Renal pelvis (tissue), 12 donors: ENCODE results near the gene NDUFB8. TPM values are rescaled to one million over a fixed set of nuclear protein-coding genes. Genes with fewer than 3 reads are reported as not detected.
A peak's percentile ranks its signal among the peaks of the same experiment; 100 is the strongest.
"Not testable (repeated sequence)": the region's sequence is repeated elsewhere in the genome, so short reads cannot be mapped to it uniquely, and the experiment has no call there.

Experiments used
- DNase-seq: peaks from one replicate; pipeline ENCODE4 v3.0.0-alpha.2; 2013
- long read RNA-seq, 16 experiments: transcript quantifications; one replicate each; lab custom pipeline, GENCODE V29; 2026
- polyA plus RNA-seq, 3 donors: library from polyadenylated mRNA; unstranded; fragments of 120-200 nt; gene quantifications; one replicate each; pipeline ENCODE4 v1.2.1, GENCODE V29; 2013; ENCODE audit not compliant: insufficient read length in 3 of 3

Gene NDUFB8
- 100 to 1,000 TPM; 187 to 219 (median 199) TPM for polyA plus RNA-seq
- long read RNA-seq, donor 1, transcript NDUFB8-205 (4 exons, 829 nt), result minor isoform, 5 of 395 reads
- long read RNA-seq, donor 1, transcript NDUFB8-201 (5 exons, 671 nt), result major isoform, 170 of 395 reads
- long read RNA-seq, donor 1, transcript NDUFB8-204 (2 exons, 390 nt), result minor isoform, 74 of 395 reads
- long read RNA-seq, donor 1, partial matches to known transcripts, result 138 of 395 reads
- long read RNA-seq, donor 1, other reads (novel, unspliced or antisense), result 0 of 395 reads
- long read RNA-seq, donor 2, transcript NDUFB8-201 (5 exons, 671 nt), result major isoform, 197 of 508 reads
- long read RNA-seq, donor 2, transcript NDUFB8-205 (4 exons, 829 nt), result minor isoform, 15 of 508 reads
- long read RNA-seq, donor 2, transcript NDUFB8-204 (2 exons, 390 nt), result minor isoform, 86 of 508 reads
- long read RNA-seq, donor 2, transcript NDUFB8-207 (3 exons, 602 nt), result minor isoform, 11 of 508 reads
- long read RNA-seq, donor 2, partial matches to known transcripts, result 189 of 508 reads
- long read RNA-seq, donor 2, other reads (novel, unspliced or antisense), result 7 of 508 reads
- long read RNA-seq, donor 3, transcript NDUFB8-205 (4 exons, 829 nt), result minor isoform, 10 of 380 reads
- long read RNA-seq, donor 3, transcript NDUFB8-207 (3 exons, 602 nt), result minor isoform, 5 of 380 reads
- long read RNA-seq, donor 3, transcript NDUFB8-204 (2 exons, 390 nt), result minor isoform, 69 of 380 reads
- long read RNA-seq, donor 3, transcript NDUFB8-201 (5 exons, 671 nt), result major isoform, 168 of 380 reads
- long read RNA-seq, donor 3, partial matches to known transcripts, result 127 of 380 reads
- long read RNA-seq, donor 3, other reads (novel, unspliced or antisense), result 0 of 380 reads
- long read RNA-seq, donor 4, transcript NDUFB8-204 (2 exons, 390 nt), result minor isoform, 77 of 517 reads
- long read RNA-seq, donor 4, transcript NDUFB8-205 (4 exons, 829 nt), result minor isoform, 16 of 517 reads
- long read RNA-seq, donor 4, transcript NDUFB8-201 (5 exons, 671 nt), result major isoform, 203 of 517 reads
- long read RNA-seq, donor 4, transcript NDUFB8-207 (3 exons, 602 nt), result minor isoform, 12 of 517 reads
- long read RNA-seq, donor 4, partial matches to known transcripts, result 206 of 517 reads
- long read RNA-seq, donor 4, other reads (novel, unspliced or antisense), result 0 of 517 reads
- long read RNA-seq, donor 5, transcript NDUFB8-201 (5 exons, 671 nt), result major isoform, 84 of 156 reads
- long read RNA-seq, donor 5, transcript NDUFB8-204 (2 exons, 390 nt), result minor isoform, 27 of 156 reads
- long read RNA-seq, donor 5, partial matches to known transcripts, result 39 of 156 reads
- long read RNA-seq, donor 5, other reads (novel, unspliced or antisense), result 0 of 156 reads
- long read RNA-seq, donor 6, transcript NDUFB8-204 (2 exons, 390 nt), result minor isoform, 56 of 375 reads
- long read RNA-seq, donor 6, transcript NDUFB8-205 (4 exons, 829 nt), result minor isoform, 9 of 375 reads
- long read RNA-seq, donor 6, transcript NDUFB8-201 (5 exons, 671 nt), result major isoform, 137 of 375 reads
- long read RNA-seq, donor 6, partial matches to known transcripts, result 165 of 375 reads
- long read RNA-seq, donor 6, other reads (novel, unspliced or antisense), result 0 of 375 reads
- long read RNA-seq, donor 7, transcript NDUFB8-201 (5 exons, 671 nt), result major isoform, 190 of 391 reads
- long read RNA-seq, donor 7, transcript NDUFB8-205 (4 exons, 829 nt), result minor isoform, 9 of 391 reads
- long read RNA-seq, donor 7, transcript NDUFB8-204 (2 exons, 390 nt), result minor isoform, 73 of 391 reads
- long read RNA-seq, donor 7, partial matches to known transcripts, result 114 of 391 reads
- long read RNA-seq, donor 7, other reads (novel, unspliced or antisense), result 0 of 391 reads
- long read RNA-seq, donor 8, transcript NDUFB8-201 (5 exons, 671 nt), result major isoform, 47 of 149 reads
- long read RNA-seq, donor 8, transcript NDUFB8-204 (2 exons, 390 nt), result minor isoform, 35 of 149 reads
- long read RNA-seq, donor 8, transcript NDUFB8-205 (4 exons, 829 nt), result minor isoform, 5 of 149 reads
- long read RNA-seq, donor 8, partial matches to known transcripts, result 58 of 149 reads
- long read RNA-seq, donor 8, other reads (novel, unspliced or antisense), result 0 of 149 reads
- long read RNA-seq, donor 9, transcript NDUFB8-205 (4 exons, 829 nt), result minor isoform, 21 of 520 reads
- long read RNA-seq, donor 9, transcript NDUFB8-201 (5 exons, 671 nt), result major isoform, 211 of 520 reads
- long read RNA-seq, donor 9, transcript NDUFB8-204 (2 exons, 390 nt), result minor isoform, 88 of 520 reads
- long read RNA-seq, donor 9, transcript NDUFB8-207 (3 exons, 602 nt), result minor isoform, 8 of 520 reads
- long read RNA-seq, donor 9, partial matches to known transcripts, result 184 of 520 reads
- long read RNA-seq, donor 9, other reads (novel, unspliced or antisense), result 0 of 520 reads
- long read RNA-seq, donor 10, transcript NDUFB8-205 (4 exons, 829 nt), result minor isoform, 15 of 316 reads
- long read RNA-seq, donor 10, transcript NDUFB8-201 (5 exons, 671 nt), result major isoform, 123 of 316 reads
- long read RNA-seq, donor 10, transcript NDUFB8-207 (3 exons, 602 nt), result minor isoform, 7 of 316 reads
- long read RNA-seq, donor 10, transcript NDUFB8-204 (2 exons, 390 nt), result minor isoform, 61 of 316 reads
- long read RNA-seq, donor 10, partial matches to known transcripts, result 109 of 316 reads
- long read RNA-seq, donor 10, other reads (novel, unspliced or antisense), result 0 of 316 reads
- long read RNA-seq, donor 11, transcript NDUFB8-204 (2 exons, 390 nt), result minor isoform, 30 of 189 reads
- long read RNA-seq, donor 11, transcript NDUFB8-201 (5 exons, 671 nt), result major isoform, 97 of 189 reads
- long read RNA-seq, donor 11, partial matches to known transcripts, result 58 of 189 reads
- long read RNA-seq, donor 11, other reads (novel, unspliced or antisense), result 0 of 189 reads
- long read RNA-seq, donor 12, transcript NDUFB8-205 (4 exons, 829 nt), result minor isoform, 22 of 448 reads
- long read RNA-seq, donor 12, transcript NDUFB8-201 (5 exons, 671 nt), result major isoform, 201 of 448 reads
- long read RNA-seq, donor 12, transcript NDUFB8-204 (2 exons, 390 nt), result minor isoform, 59 of 448 reads
- long read RNA-seq, donor 12, partial matches to known transcripts, result 152 of 448 reads
- long read RNA-seq, donor 12, other reads (novel, unspliced or antisense), result 5 of 448 reads
- long read RNA-seq, donor 13, transcript NDUFB8-201 (5 exons, 671 nt), result major isoform, 78 of 226 reads
- long read RNA-seq, donor 13, transcript NDUFB8-205 (4 exons, 829 nt), result minor isoform, 9 of 226 reads
- long read RNA-seq, donor 13, transcript NDUFB8-204 (2 exons, 390 nt), result minor isoform, 47 of 226 reads
- long read RNA-seq, donor 13, partial matches to known transcripts, result 87 of 226 reads
- long read RNA-seq, donor 13, other reads (novel, unspliced or antisense), result 0 of 226 reads
- long read RNA-seq, donor 14, result 0 reads
- long read RNA-seq, donor 15, transcript NDUFB8-201 (5 exons, 671 nt), result major isoform, 210 of 493 reads
- long read RNA-seq, donor 15, transcript NDUFB8-203 (5 exons, 713 nt), result minor isoform, 7 of 493 reads
- long read RNA-seq, donor 15, transcript NDUFB8-205 (4 exons, 829 nt), result minor isoform, 23 of 493 reads
- long read RNA-seq, donor 15, transcript NDUFB8-204 (2 exons, 390 nt), result minor isoform, 77 of 493 reads
- long read RNA-seq, donor 15, partial matches to known transcripts, result 170 of 493 reads
- long read RNA-seq, donor 15, other reads (novel, unspliced or antisense), result 0 of 493 reads
- long read RNA-seq, donor 16, transcript NDUFB8-205 (4 exons, 829 nt), result minor isoform, 15 of 542 reads
- long read RNA-seq, donor 16, transcript NDUFB8-204 (2 exons, 390 nt), result minor isoform, 120 of 542 reads
- long read RNA-seq, donor 16, transcript NDUFB8-201 (5 exons, 671 nt), result major isoform, 219 of 542 reads
- long read RNA-seq, donor 16, transcript NDUFB8-207 (3 exons, 602 nt), result minor isoform, 8 of 542 reads
- long read RNA-seq, donor 16, partial matches to known transcripts, result 175 of 542 reads
- long read RNA-seq, donor 16, other reads (novel, unspliced or antisense), result 0 of 542 reads

DNA sequence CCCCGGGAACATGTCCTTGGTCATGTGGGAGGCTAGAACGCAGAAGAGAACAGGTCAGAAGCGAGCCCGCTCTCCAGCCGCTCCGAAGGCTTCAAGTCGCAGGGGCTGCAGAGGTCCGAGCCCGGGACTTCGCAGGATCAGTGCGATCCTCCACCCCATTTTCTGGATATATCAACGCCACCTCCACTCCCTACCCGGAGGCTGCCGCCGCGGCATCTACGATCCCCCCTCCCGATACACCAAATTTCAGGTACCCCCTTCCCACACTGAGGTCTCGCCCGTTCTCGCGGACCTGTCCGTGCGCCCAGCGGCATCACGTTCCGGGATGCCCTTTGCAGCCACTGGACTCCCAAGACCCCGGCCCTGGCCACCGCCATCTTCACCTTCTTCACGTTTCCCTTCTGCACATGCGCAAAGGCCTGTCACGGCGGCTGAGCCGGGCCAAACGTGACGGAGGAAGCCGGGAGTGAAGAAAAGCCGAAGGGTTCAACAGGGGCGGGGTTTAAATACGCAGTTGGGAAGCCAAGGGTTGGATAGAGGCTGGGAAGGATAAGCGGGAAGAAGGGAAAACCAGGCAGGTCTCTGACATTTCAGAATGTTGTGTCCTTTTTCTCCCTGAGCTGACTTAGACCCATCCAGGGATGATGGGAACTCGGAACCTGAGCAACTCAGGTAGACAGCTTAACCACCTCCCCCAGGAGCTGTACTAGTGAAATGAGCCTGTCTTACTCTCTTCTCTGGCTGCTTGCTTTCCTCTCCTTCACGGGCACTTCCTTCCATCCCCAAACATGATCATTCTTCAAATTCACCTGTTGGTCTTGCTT is at the start of gene NDUFB8:
NDUFB8 (minus strand) TSS at position 397 of the 824 bp plus-strand sequence; CDS start at position 377, 20 bp downstream.
- DNase-seq, result peak; percentile 92

DNA sequence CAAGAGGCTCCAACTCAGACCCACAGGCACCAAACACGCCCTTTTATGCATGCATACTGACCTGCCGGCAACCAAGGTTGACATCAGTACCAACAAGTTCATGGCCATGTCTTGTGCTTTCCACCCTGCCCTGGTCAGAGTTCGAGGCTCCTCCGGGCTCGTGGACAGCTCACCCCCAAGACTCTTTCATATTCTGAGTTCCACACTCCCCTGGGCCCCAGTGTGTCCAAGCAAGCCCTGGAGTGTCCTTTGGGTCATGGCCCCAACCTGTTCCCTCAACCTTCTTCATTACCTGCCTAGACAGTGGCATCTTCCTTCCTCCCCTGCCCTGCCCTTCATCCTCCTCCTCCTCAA is 46.6 kb upstream of the NDUFB8 start:
- DNase-seq, result no peak

- no peak for DNase-seq
Observed at GRCh38 chr10:100575585-100576281, 46.1 kb upstream of the NDUFB8 start.

- not testable (repeated sequence) for DNase-seq
Observed at GRCh38 chr10:100575146-100575545, 45.5 kb upstream of the NDUFB8 start.

DNA sequence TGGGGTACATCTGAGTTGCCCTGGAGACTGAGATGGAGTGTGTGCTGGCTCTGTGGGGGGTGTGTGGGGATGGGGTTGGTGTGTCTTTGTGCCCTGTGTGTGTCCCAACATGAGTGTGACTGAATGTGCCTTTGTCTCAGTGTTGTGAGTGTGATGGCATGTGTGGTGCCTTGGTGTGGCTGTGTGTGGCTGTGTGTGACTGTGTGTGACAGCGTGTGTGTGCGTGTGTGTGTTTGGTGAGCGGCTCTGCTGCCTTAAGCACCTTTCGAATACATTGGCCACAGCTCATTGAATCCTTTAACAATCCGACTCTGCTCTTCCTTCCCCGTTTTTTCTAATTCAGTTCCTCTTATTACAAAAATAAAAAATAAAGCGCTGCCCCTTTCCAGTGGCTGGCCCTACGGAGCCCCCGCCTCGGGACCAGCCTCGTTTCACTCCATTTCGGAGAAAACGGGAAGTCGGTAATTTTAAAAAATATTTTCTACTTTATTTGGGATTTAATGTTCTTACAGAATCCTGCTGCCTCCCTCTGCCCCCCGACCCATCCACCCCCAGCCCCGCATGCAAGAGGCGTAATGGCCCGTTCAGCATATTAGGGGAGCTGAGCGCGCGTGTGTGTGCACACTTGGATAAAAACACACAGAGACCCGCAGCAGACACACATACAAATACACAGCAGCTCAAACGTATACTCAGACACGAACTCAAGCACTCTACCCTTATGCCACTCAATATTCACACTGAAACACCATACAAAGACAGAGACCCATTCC is 41.6 kb upstream of the NDUFB8 start:
- DNase-seq, result peak; percentile 24

GRCh38 chr10:100570506-100570905 is 40.8 kb upstream of the NDUFB8 start:
- DNase-seq, result no peak

DNA sequence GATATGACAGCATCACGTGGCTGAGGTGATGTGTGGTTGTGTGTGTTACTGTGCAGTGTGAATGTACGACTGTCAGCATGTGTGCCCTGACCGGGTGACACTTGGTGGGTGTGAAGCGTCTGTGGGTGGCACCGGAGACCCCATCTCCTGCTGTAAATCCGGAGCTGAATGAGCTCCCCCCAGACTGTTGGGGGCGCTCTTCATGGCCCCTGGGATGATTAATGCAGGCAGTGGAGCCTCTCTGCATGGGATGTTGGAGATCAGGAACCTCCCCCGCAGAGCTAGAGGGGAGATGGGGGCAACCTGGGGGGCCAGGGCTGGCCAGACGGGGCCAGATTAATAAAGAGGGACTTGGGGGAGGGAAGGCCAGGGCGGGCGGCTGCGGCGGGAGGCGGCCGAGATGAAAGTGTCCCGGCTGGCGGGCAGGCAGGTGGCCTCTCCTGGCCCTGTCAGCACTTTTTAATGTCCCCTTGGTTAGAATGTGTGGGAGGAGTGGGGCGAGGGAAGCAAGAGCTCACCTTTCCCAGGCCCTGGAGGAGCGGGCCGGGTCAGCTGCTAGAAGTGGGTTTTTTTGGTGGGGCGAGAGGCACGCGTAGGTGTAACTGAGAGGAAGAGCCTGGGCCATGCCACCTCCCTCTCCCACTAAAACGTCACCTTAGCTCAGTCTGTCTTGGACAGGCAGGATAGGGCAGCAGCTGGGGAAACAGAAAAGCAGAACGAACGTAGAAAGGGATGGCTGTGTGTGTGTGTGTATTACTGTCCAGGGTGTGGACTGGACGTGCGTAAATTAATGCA is 40.2 kb upstream of the NDUFB8 start:
- peak; percentile 91 for DNase-seq

DNA sequence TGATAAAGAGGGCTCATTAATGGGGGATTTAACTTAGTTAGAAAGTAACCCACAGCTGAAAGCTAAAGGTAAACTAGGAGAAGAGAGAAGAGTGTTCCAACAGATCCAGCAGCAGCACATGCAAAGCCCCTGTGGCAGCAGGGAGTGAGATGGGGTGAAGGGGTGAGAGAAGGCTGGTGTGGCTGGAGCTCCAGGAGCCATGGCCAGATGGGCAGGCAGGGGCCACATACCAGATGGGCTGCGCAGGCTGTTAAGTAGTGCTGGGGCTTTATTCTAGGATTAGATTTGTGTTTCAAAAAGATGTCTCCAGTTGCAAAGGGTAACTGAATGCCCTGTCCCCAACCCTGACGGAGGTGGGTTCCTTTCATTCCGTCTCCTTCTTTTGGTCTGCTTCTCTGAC is 39.2 kb upstream of the NDUFB8 start:
- DNase-seq, result peak; percentile 17

DNA sequence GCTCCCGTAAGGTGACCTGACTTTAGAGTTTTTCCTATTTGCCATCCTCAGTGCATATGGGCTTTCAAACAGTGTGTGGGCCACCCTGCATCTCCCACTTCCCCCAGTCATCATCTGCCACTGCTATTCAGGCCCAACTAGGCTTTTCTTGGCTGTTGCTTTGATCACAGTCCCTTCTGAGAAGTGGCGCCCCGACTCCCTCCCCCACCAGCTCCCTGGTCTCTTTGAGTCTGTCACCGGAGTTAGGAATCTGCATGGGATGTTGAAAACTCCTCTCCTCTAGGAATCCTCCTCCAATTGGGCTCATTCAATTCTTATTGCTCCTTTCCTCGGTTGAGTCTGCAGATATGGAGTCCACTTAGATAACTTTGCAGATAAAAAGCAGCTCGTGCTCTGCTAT is 38.2 kb upstream of the NDUFB8 start:
- DNase-seq, result peak; percentile 15

GRCh38 chr10:100567249-100567648 is 37.6 kb upstream of the NDUFB8 start:
- DNase-seq, result no peak

- no peak for DNase-seq
Observed at GRCh38 chr10:100566561-100566960, 36.9 kb upstream of the NDUFB8 start.

DNA sequence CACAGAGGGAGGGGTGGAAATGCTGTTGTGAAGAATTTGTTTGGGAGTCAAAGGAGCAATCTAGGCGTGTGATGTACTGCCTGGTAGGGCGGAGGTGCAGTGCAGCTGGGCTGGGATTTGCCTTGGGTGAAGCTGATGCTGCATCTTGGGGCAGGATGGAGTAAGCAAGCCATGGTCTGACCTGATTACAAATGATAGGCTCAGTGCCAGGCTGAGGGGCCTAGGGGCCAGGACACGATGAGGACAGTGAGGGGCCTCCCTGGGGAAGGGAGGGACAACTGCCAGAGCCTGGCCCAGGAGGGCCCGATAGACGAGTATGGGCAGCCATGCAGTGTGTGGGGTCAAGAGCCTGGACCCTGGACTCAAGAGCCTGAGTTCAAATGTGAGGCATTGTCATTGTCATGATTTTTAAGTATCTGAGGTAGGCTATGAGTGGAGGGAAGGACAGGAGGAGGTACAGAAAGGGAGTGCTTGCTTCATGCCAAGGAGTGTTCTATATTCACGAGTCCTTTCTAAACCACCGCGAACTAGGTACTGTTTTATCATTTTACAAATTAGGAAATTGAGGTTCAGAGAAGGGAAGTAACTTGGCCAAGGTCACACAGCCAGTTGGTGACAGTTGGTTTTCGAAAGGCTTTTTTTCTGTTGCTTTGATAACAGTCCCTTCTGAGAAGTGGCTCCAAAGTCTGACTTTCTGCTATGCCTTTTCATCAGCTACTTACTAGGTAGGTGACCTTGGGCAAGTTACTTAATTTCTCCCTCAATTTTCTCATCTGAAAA is 35.7 kb upstream of the NDUFB8 start:
- no peak for DNase-seq
